GM23248 (cell line): Measurements from ENCODE around the gene CPM.

Experiments used
- EZH2 ChIP-seq: fragments of 200-600 bp; sonication (generic); IDR thresholded peaks from 2 replicates; pipeline ENCODE4 v1.6.1; 2018; ENCODE audit warnings: antibody characterized with exemption, mild to moderate bottlenecking; ENCODE audit not compliant: insufficient read depth, poor library complexity, severe bottlenecking
- EZH2phosphoT487 ChIP-seq: fragments of 200-600 bp; sonication (generic); IDR thresholded peaks from 2 replicates; pipeline ENCODE4 v1.6.1; 2018; ENCODE audit warnings: antibody characterized with exemption, moderate library complexity, mild to moderate bottlenecking, low read depth; ENCODE audit not compliant: insufficient read depth

GRCh38 chr12:68850390-68850789 lies 82.6 kb downstream of the CPM start:
- TF ChIP-seq EZH2 (no peak), EZH2phosphoT487 (no peak)
